BE2C (cell line): Measurements from ENCODE around the gene ARFGAP3.

ENCODE experiments used
- DNase-seq: peaks from one replicate; pipeline ENCODE4 v3.0.0-alpha.2; 2020
- H3K27me3 ChIP-seq: fragments of 250-450 bp; sonication (Bioruptor Pico); 2 replicates; pipeline ENCODE4 v1.5.1; 2020; ENCODE audit warnings: mild to moderate bottlenecking
- H3K36me3 ChIP-seq: fragments of 250-450 bp; sonication (Bioruptor Pico); 2 replicates; pipeline ENCODE4 v1.5.1; 2020; ENCODE audit warnings: mild to moderate bottlenecking
- H3K4me1 ChIP-seq: fragments of 250-450 bp; sonication (Bioruptor Pico); 2 replicates; pipeline ENCODE4 v1.5.1; 2020
- H3K4me3 ChIP-seq: 2 replicates; pipeline ENCODE4 v1.5.1; 2011; ENCODE audit warnings: low read depth, low read length
- H3K9me3 ChIP-seq: fragments of 250-450 bp; sonication (Bioruptor Pico); 2 replicates; pipeline ENCODE4 v1.5.1; 2020
- CTCF ChIP-seq: IDR thresholded peaks from 2 replicates; pipeline ENCODE4 v1.5.1; 2012; ENCODE audit warnings: mild to moderate bottlenecking, low read depth, low read length

The ARFGAP3 gene

GRCh38 chr22:42805016-42805997, 51.8 kb downstream of the ARFGAP3 start:
- TF ChIP-seq CTCF = no peak
- DNase-seq = no peak
- Histone ChIP-seq H3K27me3 (no peaks in the 10 kb centered on the region), H3K36me3 (0 out of 2 replicates have a peak, but pooled peaks cover 6% of the 10 kb centered on the region), H3K9me3 (no peaks in the 10 kb centered on the region), H3K4me3 (no peak overlapping the region), H3K4me1 (no peaks in the 10 kb centered on the region)

- H3K4me1 ChIP-seq = no peaks in the 10 kb centered on the region
- DNase-seq = peak; percentile 54
- no peak overlapping the region for H3K4me3 ChIP-seq
- TF ChIP-seq CTCF = no peak
- H3K9me3 ChIP-seq = no peaks in the 10 kb centered on the region
- no peaks in the 10 kb centered on the region for H3K27me3 ChIP-seq
- H3K36me3 ChIP-seq = 0 out of 2 replicates have a peak, but pooled peaks cover 6% of the 10 kb centered on the region
Observed at GRCh38 chr22:42803389-42803788, 53.7 kb downstream of the ARFGAP3 start.

- H3K36me3 ChIP-seq = 0 out of 2 replicates have a peak, but pooled peaks cover 4% of the 10 kb centered on the region
- H3K4me1 ChIP-seq = no peaks in the 10 kb centered on the region
- no peak for DNase-seq
- H3K27me3 ChIP-seq = no peaks in the 10 kb centered on the region
- no peaks in the 10 kb centered on the region for H3K9me3 ChIP-seq
- no peak overlapping the region for H3K4me3 ChIP-seq
- TF ChIP-seq CTCF = no peak
Observed at GRCh38 chr22:42801252-42802080, 55.6 kb downstream of the ARFGAP3 start.

GRCh38 chr22:42800451-42801251, 56.4 kb downstream of the ARFGAP3 start:
- no peak for DNase-seq
- Histone ChIP-seq H3K4me1 (no peaks in the 10 kb centered on the region), H3K27me3 (no peaks in the 10 kb centered on the region), H3K9me3 (no peaks in the 10 kb centered on the region), H3K4me3 (no peak overlapping the region), H3K36me3 (no peaks in the 10 kb centered on the region)
- no peak for TF ChIP-seq CTCF

- no peak overlapping the region for H3K4me3 ChIP-seq
- no peaks in the 10 kb centered on the region for H3K36me3 ChIP-seq
Observed at GRCh38 chr22:42799461-42800405, 57.3 kb downstream of the ARFGAP3 start.

More at GRCh38 chr22:42799461-42800405, 57.3 kb downstream of the ARFGAP3 start:
- Histone ChIP-seq H3K4me1 (no peaks in the 10 kb centered on the region), H3K27me3 (no peaks in the 10 kb centered on the region), H3K9me3 (no peaks in the 10 kb centered on the region)
- no peak for DNase-seq
- no peak for TF ChIP-seq CTCF
